HepG2 (cell line): ENCODE measurements around the gene CISD2. TPM values are rescaled to one million over a fixed set of nuclear protein-coding genes. Genes with fewer than 3 reads are reported as not detected.
A peak's percentile ranks its signal among the peaks of the same experiment; 100 is the strongest.

Source experiments
- ADNP ChIP-seq: sonication (generic); formaldehyde crosslinking; IDR thresholded peaks from 2 replicates; pipeline ENCODE4 v1.4.0; 2020; ENCODE audit warnings: missing genetic modification reagents
- ARID2 ChIP-seq: sonication (generic); formaldehyde crosslinking; IDR thresholded peaks from 2 replicates; pipeline ENCODE4 v1.8.1; 2022; ENCODE audit warnings: mild to moderate bottlenecking, missing genetic modification reagents, borderline replicate concordance
- HNRNPH1 ChIP-seq: fragments of 200-400 bp; formaldehyde crosslinking; optimal IDR thresholded peaks from 2 replicates; pipeline ENCODE3; 2017; ENCODE audit warnings: mild to moderate bottlenecking, low read depth, low read length
- KLF13 ChIP-seq: sonication (generic); formaldehyde crosslinking; IDR thresholded peaks from 2 replicates; pipeline ENCODE4 v1.4.0; 2020; ENCODE audit warnings: mild to moderate bottlenecking, missing genetic modification reagents
- KLF6 ChIP-seq: IDR thresholded peaks from 2 replicates; pipeline ENCODE4 v1.8.0; 2016; ENCODE audit warnings: missing biosample characterization, missing genetic modification reagents
- KMT2B ChIP-seq: IDR thresholded peaks from 2 replicates; pipeline ENCODE4 v1.6.1; 2016; ENCODE audit warnings: missing genetic modification reagents, missing compliant biosample characterization
- MIXL1 ChIP-seq: IDR thresholded peaks from 2 replicates; pipeline ENCODE4 v1.6.1; 2016
- MXI1 ChIP-seq: IDR thresholded peaks from 3 replicates; pipeline ENCODE4 v1.6.1; 2012; ENCODE audit warnings: low read depth, low read length, inconsistent platforms, borderline replicate concordance
- NRL ChIP-seq: sonication (generic); formaldehyde crosslinking; IDR thresholded peaks from 2 replicates; pipeline ENCODE4 v1.5.0; 2020; ENCODE audit warnings: missing genetic modification reagents, mild to moderate bottlenecking, moderate library complexity, borderline replicate concordance
- RBM39 ChIP-seq: fragments of 200-400 bp; formaldehyde crosslinking; IDR thresholded peaks from one replicate; pipeline ENCODE4 v1.6.1; 2018; ENCODE audit warnings: antibody characterized with exemption, mild to moderate bottlenecking, low read depth, low read length; ENCODE audit not compliant: poor library complexity, severe bottlenecking
- SALL1 ChIP-seq: sonication (generic); formaldehyde crosslinking; IDR thresholded peaks from 2 replicates; pipeline ENCODE4 v1.8.0; 2022; ENCODE audit warnings: mild to moderate bottlenecking, missing genetic modification reagents
- SNRNP70 ChIP-seq: fragments of 200-400 bp; formaldehyde crosslinking; IDR thresholded peaks from 2 replicates; pipeline ENCODE4 v1.6.1; 2017; ENCODE audit warnings: mild to moderate bottlenecking, low read depth, low read length, moderate library complexity
- TBX2 ChIP-seq: sonication (generic); formaldehyde crosslinking; IDR thresholded peaks from 2 replicates; pipeline ENCODE4 v1.5.0; 2020; ENCODE audit warnings: missing genetic modification reagents, mild to moderate bottlenecking, borderline replicate concordance
- ZNF33B ChIP-seq: sonication (generic); formaldehyde crosslinking; IDR thresholded peaks from 2 replicates; pipeline ENCODE4 v1.5.1; 2020; ENCODE audit warnings: mild to moderate bottlenecking, missing genetic modification reagents
- ZSCAN12 ChIP-seq: sonication (generic); formaldehyde crosslinking; IDR thresholded peaks from 2 replicates; pipeline ENCODE4 v1.9.0; 2021; ENCODE audit warnings: mild to moderate bottlenecking, missing genetic modification reagents
- polyA plus RNA-seq, 8 experiments: library from polyadenylated mRNA; depleted of rRNA in 3 of 8; stranded (reverse) in 7 of 8; unstranded in 1 of 8; fragments of >200 nt; fragmentation: Illumina TruSeq in 4 of 8; extraction: Trizol in 4 of 8; gene quantifications; 2 replicates each; pipeline versions ENCODE4 v1.2.1 to v1.2.3, GENCODE V29; 2011 to 2016; ENCODE audit warnings: low read depth in 4 of 8, missing spikeins in 1 of 8, mixed read lengths in 1 of 8; ENCODE audit not compliant: insufficient read depth in 1 of 8
- total RNA-seq, 5 experiments: library from RNA; depleted of rRNA; stranded (reverse); fragments of >200 nt; fragmentation: Illumina TruSeq; extraction: Trizol; gene quantifications; 2 replicates each; pipeline ENCODE4 v1.2.3, GENCODE V29; 2016; ENCODE audit warnings: low read depth in 1 of 5
- TF ChIP-seq, protein P1 (sequence below): sonication (generic); formaldehyde crosslinking; IDR thresholded peaks from 2 replicates; pipeline ENCODE4 v1.4.0; 2020; ENCODE audit warnings: mild to moderate bottlenecking, missing genetic modification reagents
- TF ChIP-seq, protein P2 (sequence below): sonication (generic); formaldehyde crosslinking; IDR thresholded peaks from 2 replicates; pipeline ENCODE4 v1.8.0; 2022; ENCODE audit warnings: mild to moderate bottlenecking, missing genetic modification reagents, borderline replicate concordance
- TF ChIP-seq, protein P3 (sequence below): sonication (generic); formaldehyde crosslinking; IDR thresholded peaks from 2 replicates; pipeline ENCODE4 v1.5.0; 2020; ENCODE audit warnings: missing genetic modification reagents
- TF ChIP-seq, protein P4 (sequence below): sonication (generic); formaldehyde crosslinking; IDR thresholded peaks from 2 replicates; pipeline ENCODE4 v1.4.0; 2020; ENCODE audit warnings: missing genetic modification reagents, low read depth, mild to moderate bottlenecking, borderline replicate concordance

CISD2 gene
- total and polyA plus RNA-seq, 2 of the 13 experiments (the other 11 are each of a cell fraction or from before 2014, with no cell fraction given) = 24.5 to 37.7 TPM

DNA sequence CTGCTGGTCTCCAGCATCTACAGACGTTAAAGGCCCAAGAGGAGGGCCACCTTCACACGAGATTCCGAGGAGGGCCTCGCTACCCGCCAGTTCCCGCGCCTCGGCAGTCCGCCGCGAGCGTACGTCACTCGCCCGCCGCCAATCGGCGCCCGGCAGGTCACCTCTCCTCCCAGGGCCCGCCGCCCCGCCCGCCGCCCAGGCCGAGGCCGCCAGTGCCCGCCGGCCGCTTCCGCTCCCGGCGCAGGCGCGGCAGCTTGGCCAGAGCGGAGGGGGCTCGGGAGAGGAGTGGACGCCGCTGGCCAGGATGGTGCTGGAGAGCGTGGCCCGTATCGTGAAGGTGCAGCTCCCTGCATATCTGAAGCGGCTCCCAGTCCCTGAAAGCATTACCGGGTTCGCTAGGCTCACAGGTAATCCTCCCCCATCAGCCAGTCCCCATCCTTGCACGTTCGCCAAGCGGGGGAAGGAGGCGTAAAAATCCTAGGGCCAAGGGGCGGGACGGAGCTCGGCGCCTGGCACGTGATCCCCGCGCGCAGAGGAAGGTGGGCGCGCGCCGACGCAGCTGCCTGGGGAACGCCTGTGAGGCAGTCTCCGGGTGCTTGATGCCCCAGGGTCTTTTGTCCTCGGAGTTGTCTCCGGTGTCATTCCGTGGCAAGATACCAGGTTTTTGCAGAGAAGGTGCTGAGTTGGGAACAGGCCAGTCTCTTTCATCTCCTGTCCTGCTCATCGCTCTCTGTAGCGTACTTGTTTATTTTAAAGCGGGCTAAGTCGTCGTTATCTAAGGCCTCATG is at the start of gene CISD2 (continued):
- TF ChIP-seq, protein P1, sequence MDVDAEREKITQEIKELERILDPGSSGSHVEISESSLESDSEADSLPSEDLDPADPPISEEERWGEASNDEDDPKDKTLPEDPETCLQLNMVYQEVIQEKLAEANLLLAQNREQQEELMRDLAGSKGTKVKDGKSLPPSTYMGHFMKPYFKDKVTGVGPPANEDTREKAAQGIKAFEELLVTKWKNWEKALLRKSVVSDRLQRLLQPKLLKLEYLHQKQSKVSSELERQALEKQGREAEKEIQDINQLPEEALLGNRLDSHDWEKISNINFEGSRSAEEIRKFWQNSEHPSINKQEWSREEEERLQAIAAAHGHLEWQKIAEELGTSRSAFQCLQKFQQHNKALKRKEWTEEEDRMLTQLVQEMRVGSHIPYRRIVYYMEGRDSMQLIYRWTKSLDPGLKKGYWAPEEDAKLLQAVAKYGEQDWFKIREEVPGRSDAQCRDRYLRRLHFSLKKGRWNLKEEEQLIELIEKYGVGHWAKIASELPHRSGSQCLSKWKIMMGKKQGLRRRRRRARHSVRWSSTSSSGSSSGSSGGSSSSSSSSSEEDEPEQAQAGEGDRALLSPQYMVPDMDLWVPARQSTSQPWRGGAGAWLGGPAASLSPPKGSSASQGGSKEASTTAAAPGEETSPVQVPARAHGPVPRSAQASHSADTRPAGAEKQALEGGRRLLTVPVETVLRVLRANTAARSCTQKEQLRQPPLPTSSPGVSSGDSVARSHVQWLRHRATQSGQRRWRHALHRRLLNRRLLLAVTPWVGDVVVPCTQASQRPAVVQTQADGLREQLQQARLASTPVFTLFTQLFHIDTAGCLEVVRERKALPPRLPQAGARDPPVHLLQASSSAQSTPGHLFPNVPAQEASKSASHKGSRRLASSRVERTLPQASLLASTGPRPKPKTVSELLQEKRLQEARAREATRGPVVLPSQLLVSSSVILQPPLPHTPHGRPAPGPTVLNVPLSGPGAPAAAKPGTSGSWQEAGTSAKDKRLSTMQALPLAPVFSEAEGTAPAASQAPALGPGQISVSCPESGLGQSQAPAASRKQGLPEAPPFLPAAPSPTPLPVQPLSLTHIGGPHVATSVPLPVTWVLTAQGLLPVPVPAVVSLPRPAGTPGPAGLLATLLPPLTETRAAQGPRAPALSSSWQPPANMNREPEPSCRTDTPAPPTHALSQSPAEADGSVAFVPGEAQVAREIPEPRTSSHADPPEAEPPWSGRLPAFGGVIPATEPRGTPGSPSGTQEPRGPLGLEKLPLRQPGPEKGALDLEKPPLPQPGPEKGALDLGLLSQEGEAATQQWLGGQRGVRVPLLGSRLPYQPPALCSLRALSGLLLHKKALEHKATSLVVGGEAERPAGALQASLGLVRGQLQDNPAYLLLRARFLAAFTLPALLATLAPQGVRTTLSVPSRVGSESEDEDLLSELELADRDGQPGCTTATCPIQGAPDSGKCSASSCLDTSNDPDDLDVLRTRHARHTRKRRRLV (CRISPR knock-in tag) = peak; percentile 88
- TF ChIP-seq KLF13 (peak; percentile 75; the same call in 1 of the 2 replicates), SNRNP70 (no peak), NRL (CRISPR knock-in tag) (peak; percentile 95), ARID2 (peak; percentile 75; the same call in 1 of the 2 replicates), SALL1 (CRISPR knock-in tag) (peak; percentile 94), ADNP (CRISPR knock-in tag) (no peak), KMT2B (CRISPR knock-in tag) (peak; percentile 97), MIXL1 (CRISPR knock-in tag) (0 out of 2 replicates have a peak, but pooled peaks have one; percentile 27), RBM39 (peak; percentile 95), HNRNPH1 (peak; percentile 67), KLF6 (CRISPR knock-in tag) (peak; percentile 60; the same call in 1 of the 2 replicates), MXI1 (no peak), TBX2 (CRISPR knock-in tag) (peak; percentile 93), ZSCAN12 (CRISPR knock-in tag) (peak; percentile 82), ZNF33B (peak; percentile 52; the same call in 1 of the 2 replicates)
- TF ChIP-seq, protein P2, sequence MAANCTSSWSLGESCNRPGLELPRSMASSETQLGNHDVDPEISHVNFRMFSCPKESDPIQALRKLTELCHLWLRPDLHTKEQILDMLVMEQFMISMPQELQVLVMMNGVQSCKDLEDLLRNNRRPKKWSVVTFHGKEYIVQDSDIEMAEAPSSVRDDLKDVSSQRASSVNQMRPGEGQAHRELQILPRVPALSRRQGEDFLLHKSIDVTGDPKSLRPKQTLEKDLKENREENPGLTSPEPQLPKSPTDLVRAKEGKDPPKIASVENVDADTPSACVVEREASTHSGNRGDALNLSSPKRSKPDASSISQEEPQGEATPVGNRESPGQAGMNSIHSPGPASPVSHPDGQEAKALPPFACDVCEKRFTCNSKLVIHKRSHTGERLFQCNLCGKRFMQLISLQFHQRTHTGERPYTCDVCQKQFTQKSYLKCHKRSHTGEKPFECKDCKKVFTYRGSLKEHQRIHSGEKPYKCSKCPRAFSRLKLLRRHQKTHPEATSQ (CRISPR knock-in tag) = peak; percentile 74
- TF ChIP-seq, protein P3, sequence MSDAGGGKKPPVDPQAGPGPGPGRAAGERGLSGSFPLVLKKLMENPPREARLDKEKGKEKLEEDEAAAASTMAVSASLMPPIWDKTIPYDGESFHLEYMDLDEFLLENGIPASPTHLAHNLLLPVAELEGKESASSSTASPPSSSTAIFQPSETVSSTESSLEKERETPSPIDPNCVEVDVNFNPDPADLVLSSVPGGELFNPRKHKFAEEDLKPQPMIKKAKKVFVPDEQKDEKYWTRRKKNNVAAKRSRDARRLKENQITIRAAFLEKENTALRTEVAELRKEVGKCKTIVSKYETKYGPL (CRISPR knock-in tag) = no peak
- TF ChIP-seq, protein P4, sequence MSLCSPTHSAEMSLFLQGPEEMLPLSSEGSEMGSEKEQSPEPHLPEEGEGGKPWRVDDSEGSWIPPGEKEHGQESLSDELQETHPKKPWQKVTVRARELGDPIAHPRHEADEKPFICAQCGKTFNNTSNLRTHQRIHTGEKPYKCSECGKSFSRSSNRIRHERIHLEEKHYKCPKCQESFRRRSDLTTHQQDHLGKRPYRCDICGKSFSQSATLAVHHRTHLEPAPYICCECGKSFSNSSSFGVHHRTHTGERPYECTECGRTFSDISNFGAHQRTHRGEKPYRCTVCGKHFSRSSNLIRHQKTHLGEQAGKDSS (CRISPR knock-in tag) = peak; percentile 98; the same call in 1 of the 2 replicates
